Testis (tissue), 2 donors: ENCODE measurements around the gene FNIP1.

Source experiments
- POLR2A ChIP-seq: fragments of 450-650 bp; IDR thresholded peaks from one replicate; pipeline ENCODE4 v1.6.1; 2017; ENCODE audit warnings: antibody characterized with exemption, mild to moderate bottlenecking, moderate library complexity
- TF ChIP-seq, protein P1 (sequence below), 3 experiments: fragments of 450-650 bp in 2 of 3; fragments of 200-600 bp in 1 of 3; sonication (generic) in 1 of 3; IDR thresholded peaks; one replicate each; pipeline ENCODE4 v1.5.1; 2016 to 2019; ENCODE audit warnings: antibody characterized with exemption in 3 of 3, mild to moderate bottlenecking in 2 of 3, moderate library complexity in 1 of 3

- TF ChIP-seq, protein P1, sequence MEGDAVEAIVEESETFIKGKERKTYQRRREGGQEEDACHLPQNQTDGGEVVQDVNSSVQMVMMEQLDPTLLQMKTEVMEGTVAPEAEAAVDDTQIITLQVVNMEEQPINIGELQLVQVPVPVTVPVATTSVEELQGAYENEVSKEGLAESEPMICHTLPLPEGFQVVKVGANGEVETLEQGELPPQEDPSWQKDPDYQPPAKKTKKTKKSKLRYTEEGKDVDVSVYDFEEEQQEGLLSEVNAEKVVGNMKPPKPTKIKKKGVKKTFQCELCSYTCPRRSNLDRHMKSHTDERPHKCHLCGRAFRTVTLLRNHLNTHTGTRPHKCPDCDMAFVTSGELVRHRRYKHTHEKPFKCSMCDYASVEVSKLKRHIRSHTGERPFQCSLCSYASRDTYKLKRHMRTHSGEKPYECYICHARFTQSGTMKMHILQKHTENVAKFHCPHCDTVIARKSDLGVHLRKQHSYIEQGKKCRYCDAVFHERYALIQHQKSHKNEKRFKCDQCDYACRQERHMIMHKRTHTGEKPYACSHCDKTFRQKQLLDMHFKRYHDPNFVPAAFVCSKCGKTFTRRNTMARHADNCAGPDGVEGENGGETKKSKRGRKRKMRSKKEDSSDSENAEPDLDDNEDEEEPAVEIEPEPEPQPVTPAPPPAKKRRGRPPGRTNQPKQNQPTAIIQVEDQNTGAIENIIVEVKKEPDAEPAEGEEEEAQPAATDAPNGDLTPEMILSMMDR (IDR thresholded peaks at IDR 0.05): no peak
- TF ChIP-seq POLR2A: no peak
Measured at GRCh38 chr5:131846536-131846935, 49.7 kb upstream of the FNIP1 start.
